ENCODE results near the gene LIME1. TPM values are rescaled to one million over a fixed set of nuclear protein-coding genes. Genes with fewer than 3 reads are reported as not detected.

LIME1 gene
- total RNA-seq, 4 donors from 2014 or later, result 11.4 to 51.9 (median 17.6) TPM

- H3K4me3 ChIP-seq, result no peak overlapping the region
- no peaks in the 10 kb centered on the region for H3K9me3 ChIP-seq
- 92 to 93% methylated on average over 41 to 48 of the region's 48 CpGs for WGBS, 2 donors
Measured at GRCh38 chr20:63734946-63735858, 1.3 kb upstream of the LIME1 start.

GRCh38 chr20:63736893-63737694 is 630 bp downstream of the LIME1 start:
- WGBS, 2 donors, result 43 to 68% methylated on average over 3 to 15 of the region's 30 CpGs
- no peak for DNase-seq (ENCODE audit: low spot score in 2 of 2)
- H3K4me3 ChIP-seq, result peak overlapping the region in 2 of 4 donors; percentile 39 to 51

More at GRCh38 chr20:63734946-63735858, 1.3 kb upstream of the LIME1 start:
- DNase-seq (ENCODE audit: low spot score in 2 of 2), result no peak
- Histone ChIP-seq H3K27ac (no peak overlapping the region), H3K36me3 (peaks cover 0 to 49% (median 0%) of the 10 kb centered on the region in 3 donors), H3K4me1 (peaks cover 0 to 32% (median 21%) of the 10 kb centered on the region in 4 donors), H3K27me3 (no peaks in the 10 kb centered on the region)
- TF ChIP-seq EP300 (IDR thresholded peaks at IDR 0.05) (no peak), POLR2A (IDR thresholded peaks at IDR 0.05) (no peak), CTCF (IDR thresholded peaks at IDR 0.05) (no peak)

GRCh38 chr20:63737695-63737944 is 1.2 kb downstream of the LIME1 start:
- no peak for DNase-seq (ENCODE audit: low spot score in 2 of 2)
- Histone ChIP-seq H3K4me1 (peaks cover 0 to 56% (median 33%) of the 10 kb centered on the region in 4 donors), H3K27me3 (no peaks in the 10 kb centered on the region), H3K36me3 (peaks cover 0 to 54% (median 3%) of the 10 kb centered on the region in 3 donors), H3K4me3 (peak overlapping the region in 3 of 4 donors; percentile 7 to 51 (median 39)), H3K9me3 (no peaks in the 10 kb centered on the region), H3K27ac (peak overlapping the region in 2 of 4 donors; percentile 65 to 88)
- TF ChIP-seq CTCF (IDR thresholded peaks at IDR 0.05) (no peak), EP300 (IDR thresholded peaks at IDR 0.05) (no peak), POLR2A (IDR thresholded peaks at IDR 0.05) (no peak)
- 2 to 7% methylated on average over 15 to 16 of the region's 26 CpGs for WGBS, 2 donors

More at GRCh38 chr20:63736893-63737694, 630 bp downstream of the LIME1 start:
- peak overlapping the region in 1 of 4 donors; percentile 65 for H3K27ac ChIP-seq
- peaks cover 0 to 51% (median 33%) of the 10 kb centered on the region in 4 donors for H3K4me1 ChIP-seq
- H3K9me3 ChIP-seq, result no peaks in the 10 kb centered on the region
- H3K27me3 ChIP-seq, result no peaks in the 10 kb centered on the region
- peaks cover 0 to 48% (median 0%) of the 10 kb centered on the region in 3 donors for H3K36me3 ChIP-seq
- no peak for TF ChIP-seq EP300 (IDR thresholded peaks at IDR 0.05)
- TF ChIP-seq POLR2A (IDR thresholded peaks at IDR 0.05), result no peak
- no peak for TF ChIP-seq CTCF (IDR thresholded peaks at IDR 0.05)

GRCh38 chr20:63737945-63738686 is 1.7 kb downstream of the LIME1 start:
- Histone ChIP-seq H3K36me3 (peaks cover 0 to 58% (median 4%) of the 10 kb centered on the region in 3 donors), H3K27me3 (no peaks in the 10 kb centered on the region), H3K4me3 (peak overlapping the region in 3 of 4 donors; percentile 7 to 51 (median 39)), H3K4me1 (peaks cover 0 to 60% (median 33%) of the 10 kb centered on the region in 4 donors), H3K9me3 (no peaks in the 10 kb centered on the region), H3K27ac (peak overlapping the region in 3 of 4 donors; percentile 81 to 98 (median 88))
- no peak for DNase-seq (ENCODE audit: low spot score in 2 of 2)
- WGBS, 2 donors, result 7 to 59% methylated on average over 6 to 15 of the region's 43 CpGs
- TF ChIP-seq POLR2A (IDR thresholded peaks at IDR 0.05), result no peak
- no peak for TF ChIP-seq CTCF (IDR thresholded peaks at IDR 0.05)
- no peak for TF ChIP-seq EP300 (IDR thresholded peaks at IDR 0.05)
